PC-3 (cell line): ENCODE measurements around the gene NEU1. TPM values are rescaled to one million over a fixed set of nuclear protein-coding genes. Genes with fewer than 3 reads are reported as not detected.
"Not testable (repeated sequence)": the region's sequence is repeated elsewhere in the genome, so short reads cannot be mapped to it uniquely, and the experiment has no call there.

Experiments
- ATAC-seq: fragments of 200-7000 bp; cut with Tn5 transposase; 2 replicates; pipeline ENCODE4 v1.9.1; 2020; ENCODE audit warnings: mild to moderate bottlenecking, moderate library complexity
- BruUV-seq: library from RNA; stranded (reverse); fragments of 400-500 nt; replicated peaks from 2 replicates; lab custom pipeline; 2021; lab: Mats Ljungman, UMichigan
- CTCF ChIA-PET: fragments of 300-600 bp; sonication (Branson Sonifier 250); formaldehyde crosslinking; loops from one replicate; lab custom pipeline; 2022; ENCODE audit warnings: antibody characterized with exemption; lab: Charles Lee
- POLR2A ChIA-PET: fragments of 300-600 bp; sonication (Branson Sonifier 250); formaldehyde crosslinking; loops from one replicate; lab custom pipeline; 2022; ENCODE audit warnings: antibody characterized with exemption; ENCODE audit not compliant: unreplicated experiment; lab: Charles Lee
- DNase-seq: peaks from one replicate; pipeline ENCODE4 v3.0.0-alpha.2; 2015
- H2AFZ ChIP-seq: fragments of 300-600 bp; sonication (generic); 2 replicates; pipeline ENCODE4 v1.6.0; 2016; ENCODE audit warnings: antibody characterized with exemption, low read length
- H3F3A ChIP-seq: fragments of 300-600 bp; sonication (generic); one replicate; pipeline ENCODE4 v1.6.0; 2017; ENCODE audit warnings: antibody characterized with exemption, low read length, control low read depth, mild to moderate bottlenecking; ENCODE audit not compliant: unreplicated experiment
- H3K27ac ChIP-seq: fragments of 300-600 bp; sonication (generic); 2 replicates; pipeline ENCODE4 v1.5.1; 2016; ENCODE audit warnings: mild to moderate bottlenecking, low read length
- H3K27me3 ChIP-seq: fragments of 300-600 bp; sonication (generic); 2 replicates; pipeline ENCODE4 v1.6.1; 2016; ENCODE audit warnings: low read length, mixed read lengths
- H3K36me3 ChIP-seq: fragments of 300-600 bp; sonication (generic); 2 replicates; pipeline ENCODE4 v1.6.1; 2016; ENCODE audit warnings: low read depth, mixed run types, low read length, mixed read lengths
- H3K4me1 ChIP-seq: fragments of 300-600 bp; sonication (generic); 2 replicates; pipeline ENCODE4 v1.5.1; 2016; ENCODE audit warnings: low read length; ENCODE audit not compliant: insufficient read depth
- H3K4me2 ChIP-seq: fragments of 300-600 bp; sonication (generic); 2 replicates; pipeline ENCODE4 v1.6.0; 2016; ENCODE audit warnings: low read length
- H3K4me3 ChIP-seq: fragments of 300-600 bp; sonication (generic); 2 replicates; pipeline ENCODE4 v1.5.1; 2016; ENCODE audit warnings: mild to moderate bottlenecking, low read length, mixed read lengths
- H3K79me2 ChIP-seq: fragments of 300-600 bp; sonication (generic); 2 replicates; pipeline ENCODE4 v1.6.1; 2017; ENCODE audit warnings: low read length, mixed read lengths
- H3K9ac ChIP-seq: fragments of 300-600 bp; sonication (generic); 2 replicates; pipeline ENCODE4 v1.6.0; 2016; ENCODE audit warnings: mild to moderate bottlenecking, low read length
- H3K9me2 ChIP-seq: fragments of 300-600 bp; sonication (generic); replicated peaks from 2 replicates; pipeline ENCODE4 v1.6.1; 2016; ENCODE audit warnings: mixed run types, low read length, mixed read lengths
- H3K9me3 ChIP-seq: fragments of 300-600 bp; sonication (generic); 2 replicates; pipeline ENCODE4 v1.6.1; 2016; ENCODE audit warnings: low read length, mixed read lengths
- H4K20me1 ChIP-seq: fragments of 300-600 bp; sonication (generic); 2 replicates; pipeline ENCODE4 v1.6.1; 2016; ENCODE audit warnings: low read length, mixed read lengths
- CTCF ChIP-seq: fragments of 300-600 bp; sonication (generic); conservative IDR thresholded peaks from 2 replicates; pipeline ENCODE4 v1.5.1; 2017; ENCODE audit warnings: antibody characterized with exemption, low read depth, mild to moderate bottlenecking, low read length
- EZH2 ChIP-seq: fragments of 300-600 bp; sonication (generic); IDR thresholded peaks from one replicate; pipeline ENCODE4 v1.6.1; 2017; ENCODE audit warnings: antibody characterized with exemption, mild to moderate bottlenecking, low read length; ENCODE audit not compliant: unreplicated experiment
- EZH2phosphoT487 ChIP-seq: fragments of 300-600 bp; sonication (generic); IDR thresholded peaks from 2 replicates; pipeline ENCODE4 v1.6.1; 2018; ENCODE audit warnings: mild to moderate bottlenecking, antibody characterized with exemption, low read length, borderline replicate concordance
- intact Hi-C: fragments of 100-400 bp; cut with micrococcal nuclease; formaldehyde crosslinking; loops from 2 replicates; pipeline ENCODE4 v1.9.0; 2023
- total RNA-seq: library from RNA; depleted of rRNA; stranded (reverse); fragments of >200 nt; gene quantifications from 2 replicates; pipeline ENCODE4 v1.2.3, GENCODE V29; 2014

Gene NEU1
- total RNA-seq, 1 experiment from 2014 or later: 31.7 TPM

DNA sequence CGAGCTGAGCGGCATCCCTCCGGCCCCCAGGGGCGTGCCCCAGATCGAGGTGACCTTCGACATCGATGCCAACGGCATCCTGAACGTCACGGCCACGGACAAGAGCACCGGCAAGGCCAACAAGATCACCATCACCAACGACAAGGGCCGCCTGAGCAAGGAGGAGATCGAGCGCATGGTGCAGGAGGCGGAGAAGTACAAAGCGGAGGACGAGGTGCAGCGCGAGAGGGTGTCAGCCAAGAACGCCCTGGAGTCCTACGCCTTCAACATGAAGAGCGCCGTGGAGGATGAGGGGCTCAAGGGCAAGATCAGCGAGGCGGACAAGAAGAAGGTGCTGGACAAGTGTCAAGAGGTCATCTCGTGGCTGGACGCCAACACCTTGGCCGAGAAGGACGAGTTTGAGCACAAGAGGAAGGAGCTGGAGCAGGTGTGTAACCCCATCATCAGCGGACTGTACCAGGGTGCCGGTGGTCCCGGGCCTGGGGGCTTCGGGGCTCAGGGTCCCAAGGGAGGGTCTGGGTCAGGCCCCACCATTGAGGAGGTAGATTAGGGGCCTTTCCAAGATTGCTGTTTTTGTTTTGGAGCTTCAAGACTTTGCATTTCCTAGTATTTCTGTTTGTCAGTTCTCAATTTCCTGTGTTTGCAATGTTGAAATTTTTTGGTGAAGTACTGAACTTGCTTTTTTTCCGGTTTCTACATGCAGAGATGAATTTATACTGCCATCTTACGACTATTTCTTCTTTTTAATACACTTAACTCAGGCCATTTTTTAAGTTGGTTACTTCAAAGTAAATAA lies 45.3 kb downstream of the NEU1 start:
- H2AFZ ChIP-seq, H3K9me2 ChIP-seq, H3K9me3 ChIP-seq, DNase-seq, H3K36me3 ChIP-seq, CTCF ChIA-PET, H3K27me3 ChIP-seq, H3F3A ChIP-seq, H3K27ac ChIP-seq, ATAC-seq: not testable (repeated sequence)
- peaks cover 29% of the 10 kb centered on the region for H4K20me1 ChIP-seq
- TF ChIP-seq CTCF: peak; percentile 33; the same call in 1 of the 2 replicates
- H3K9ac ChIP-seq: peak overlapping the region; percentile 22
- intact Hi-C loops: loop anchor here (5.0 kb wide), 1 partner anchor 80 kb away; the partner anchor contains the start of gene CLIC1
- H3K4me2 ChIP-seq: peak overlapping the region; percentile 91
- H3K4me3 ChIP-seq: peak overlapping the region; percentile 80
- POLR2A ChIA-PET: interaction anchor here (1.4 kb wide), 1 partner anchor 10 kb away, joined by 11 read pairs; the partner anchor contains the start of gene HSPA1B
- peaks cover 37% of the 10 kb centered on the region for H3K4me1 ChIP-seq
- BruUV-seq: TSS peak; percentile 18
- peaks cover 55% of the 10 kb centered on the region for H3K79me2 ChIP-seq

GRCh38 chr6:31815025-31815838 lies 47.4 kb downstream of the NEU1 start, which contains the start of the genes HSPA1A and HSPA1L:
HSPA1A (plus strand) TSS chr6:31815543; CDS start chr6:31815757, 214 bp downstream.
HSPA1L (minus strand) TSS chr6:31815283; CDS start chr6:31811972, 3,311 bp downstream.
- Histone ChIP-seq H4K20me1 (peaks cover 24% of the 10 kb centered on the region), H2AFZ (peak within 1 kb of the TSS; percentile 76), H3K4me3 (peak within 1 kb of the TSS; percentile 87), H3K4me2 (peak within 1 kb of the TSS; percentile 89), H3K27ac (peak within 1 kb of the TSS; percentile 84), H3K36me3 (no peaks in the 10 kb centered on the region), H3K27me3 (no peaks in the 10 kb centered on the region), H3K9me2 (no peaks in the 10 kb centered on the region), H3K79me2 (peaks cover 42% of the 10 kb centered on the region), H3K9ac (peak within 1 kb of the TSS; percentile 63), H3K9me3 (no peaks in the 10 kb centered on the region), H3K4me1 (peaks cover 22% of the 10 kb centered on the region), H3F3A (no peaks in the 10 kb centered on the region)
- ChIA-PET POLR2A (interaction anchor here (0.5 to 1.8 kb wide), 16 partner anchors 8 to 1500 kb away, joined by 3 to 54 read pairs (median 5); partner anchors contain the start of genes HSPA1B, LSM2, NEU1 and VARS1), CTCF (interaction anchor here (0.5 to 1.0 kb wide), 6 partner anchors 8 to 40 kb away, joined by 3 to 7 read pairs (median 4); partner anchors contain the start of gene LSM2)
- no TSS peak for BruUV-seq
- peak; percentile 98 for DNase-seq
- peak; percentile 76 for ATAC-seq
- TF ChIP-seq EZH2phosphoT487 (no peak), EZH2 (no peak), CTCF (no peak)
- intact Hi-C loops: loop anchor here (2.0 to 5.0 kb wide), 3 partner anchors 20 to 78 kb away; partner anchors contain the start of genes CLIC1 and VARS1
